ENCODE results near the gene WASF2.

WASF2 gene

DNA sequence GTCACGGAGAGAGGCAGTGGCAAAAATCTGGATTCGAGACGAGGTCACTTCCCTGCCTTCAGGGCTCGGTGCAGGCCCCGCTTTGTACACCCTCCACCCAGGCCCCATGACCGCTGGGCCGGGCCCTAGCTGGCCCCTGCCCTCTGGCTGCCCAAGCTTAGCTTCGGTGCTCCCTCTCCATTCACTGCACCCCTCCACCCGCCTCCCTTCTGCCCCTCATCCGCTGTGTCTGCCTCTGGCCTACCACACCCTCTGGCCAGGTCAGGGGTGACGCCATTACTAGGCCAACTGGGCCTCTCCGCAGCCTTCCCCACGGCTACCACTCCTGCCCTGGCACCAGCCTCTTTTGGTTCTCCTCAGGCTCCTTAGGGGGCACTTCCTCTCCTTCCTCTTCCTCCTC is 106.3 kb downstream of the WASF2 start:
- no peak overlapping the region for H3K27ac ChIP-seq (replicated peaks; ENCODE audit: low read length)
- no peak overlapping the region for H4K8ac ChIP-seq (ENCODE audit: low read depth, low read length)
- peak overlapping the region; percentile 83 for H3K23ac ChIP-seq (ENCODE audit: low read depth, low read length, poor library complexity)
- no peak overlapping the region for H3K4ac ChIP-seq (ENCODE audit: low read length)
- H2BK120ac ChIP-seq (ENCODE audit: low read depth, low read length) = no peak overlapping the region
- no CpG with 5 or more reads among the region's 13 CpGs for WGBS, 2 donors (ENCODE audit: extremely low coverage in 2 of 2, insufficient read length in 2 of 2, insufficient replicate concordance in 1 of 2)
- no peak overlapping the region for H3K9ac ChIP-seq (ENCODE audit: low read depth, low read length, poor library complexity)
- H2BK12ac ChIP-seq (ENCODE audit: low read length) = no peak overlapping the region
- no peak overlapping the region for H3K4me2 ChIP-seq (ENCODE audit: insufficient read depth, low read length, poor library complexity, severe bottlenecking)
- no peak overlapping the region for H2BK5ac ChIP-seq (ENCODE audit: low read length)
- peaks cover 0 to 5% of the 10 kb centered on the region in 2 donors for H3K4me1 ChIP-seq (ENCODE audit: control insufficient read depth in 2 of 2, insufficient read depth in 1 of 2, low read depth in 1 of 2, low read length in 2 of 2)
- H2AFZ ChIP-seq (ENCODE audit: low read length) = no peak overlapping the region
- no peaks in the 10 kb centered on the region for H3K36me3 ChIP-seq (replicated peaks in 1 of 2; ENCODE audit: control insufficient read depth in 2 of 2, insufficient read depth in 2 of 2, low read length in 2 of 2)
- no peaks in the 10 kb centered on the region for H3K79me1 ChIP-seq (ENCODE audit: low read depth, low read length)
- peaks cover 0 to 47% (median 19%) of the 10 kb centered on the region in 3 experiments for H3K27me3 ChIP-seq (ENCODE audit: control insufficient read depth in 3 of 3, insufficient read depth in 3 of 3, low read depth in 1 of 3, low read length in 3 of 3)
- no peaks in the 10 kb centered on the region for H3K9me3 ChIP-seq (replicated peaks in 1 of 2; ENCODE audit: control insufficient read depth in 2 of 2, insufficient read depth in 1 of 2, low read depth in 1 of 2, low read length in 2 of 2)
- H3K4me3 ChIP-seq (ENCODE audit: low read length in 2 of 2) = no peak overlapping the region
- DNase-seq (ENCODE audit: low spot score) = no peak
- H3K14ac ChIP-seq (ENCODE audit: low read length) = peak overlapping the region; percentile 92
- no peak overlapping the region for H4K91ac ChIP-seq (ENCODE audit: low read depth, low read length, poor library complexity)
- peak overlapping the region; percentile 82 for H3K18ac ChIP-seq (ENCODE audit: low read length)
- H2AK5ac ChIP-seq (ENCODE audit: low read depth, low read length) = peak overlapping the region; percentile 71
- H2BK15ac ChIP-seq (ENCODE audit: low read length) = peak overlapping the region; percentile 96

DNA sequence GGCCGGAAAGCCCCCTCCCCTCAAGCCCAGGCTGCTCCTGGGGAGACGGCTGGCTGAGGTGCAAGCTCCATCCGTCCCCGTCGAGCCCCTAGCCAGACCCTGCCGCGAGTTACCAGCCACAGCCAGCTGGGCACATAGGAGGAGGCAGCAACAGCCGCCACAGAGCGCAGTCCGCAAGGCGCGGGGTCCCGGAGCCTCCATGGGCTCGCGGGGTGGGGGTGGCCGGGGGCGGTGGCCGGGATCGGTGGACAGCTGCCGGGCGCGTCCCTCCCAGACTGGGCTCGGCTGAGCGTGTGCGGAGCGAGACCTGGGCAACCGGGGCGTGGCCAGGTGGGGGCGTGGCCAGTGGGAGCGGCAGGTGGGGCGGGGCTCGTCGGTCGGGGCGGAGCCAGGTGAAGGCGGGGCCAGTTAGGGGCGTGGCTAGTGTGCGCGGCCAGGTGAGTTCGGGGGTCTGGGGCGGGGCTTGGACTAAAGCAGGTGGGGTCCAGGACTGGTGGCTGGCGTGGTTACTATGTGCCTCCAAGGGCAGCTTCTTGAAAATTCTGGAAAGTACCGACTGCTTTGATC is 106.8 kb downstream of the WASF2 start, which contains the start of gene CD164L2:
TSS of gene CD164L2 (minus strand) at position 295 of the 567 bp plus-strand sequence. CDS start at position 201, 94 bp downstream.
- H3K14ac ChIP-seq (ENCODE audit: low read length) = peak within 1 kb of the TSS; percentile 92
- no peak for DNase-seq (ENCODE audit: low spot score)
- peak within 1 kb of the TSS; percentile 60 for H2BK5ac ChIP-seq (ENCODE audit: low read length)
- WGBS, 2 donors (ENCODE audit: extremely low coverage in 2 of 2, insufficient read length in 2 of 2, insufficient replicate concordance in 1 of 2) = no CpG with 5 or more reads among the region's 43 CpGs
- no peaks in the 10 kb centered on the region for H3K9me3 ChIP-seq (replicated peaks in 1 of 2; ENCODE audit: control insufficient read depth in 2 of 2, insufficient read depth in 1 of 2, low read depth in 1 of 2, low read length in 2 of 2)
- no peak within 1 kb of the TSS for H3K4ac ChIP-seq (ENCODE audit: low read length)
- H3K4me2 ChIP-seq (ENCODE audit: insufficient read depth, low read length, poor library complexity, severe bottlenecking) = peak within 1 kb of the TSS; percentile 38
- no peaks in the 10 kb centered on the region for H3K36me3 ChIP-seq (replicated peaks in 1 of 2; ENCODE audit: control insufficient read depth in 2 of 2, insufficient read depth in 2 of 2, low read length in 2 of 2)
- peaks cover 0 to 5% of the 10 kb centered on the region in 2 donors for H3K4me1 ChIP-seq (ENCODE audit: control insufficient read depth in 2 of 2, insufficient read depth in 1 of 2, low read depth in 1 of 2, low read length in 2 of 2)
- no peak within 1 kb of the TSS for H3K27ac ChIP-seq (replicated peaks; ENCODE audit: low read length)
- H2AK5ac ChIP-seq (ENCODE audit: low read depth, low read length) = peak within 1 kb of the TSS; percentile 93
- peak within 1 kb of the TSS; percentile 83 for H3K23ac ChIP-seq (ENCODE audit: low read depth, low read length, poor library complexity)
- no peak within 1 kb of the TSS for H4K8ac ChIP-seq (ENCODE audit: low read depth, low read length)
- no peaks in the 10 kb centered on the region for H3K79me1 ChIP-seq (ENCODE audit: low read depth, low read length)
- H2BK120ac ChIP-seq (ENCODE audit: low read depth, low read length) = no peak within 1 kb of the TSS
- peaks cover 0 to 47% (median 19%) of the 10 kb centered on the region in 3 experiments for H3K27me3 ChIP-seq (ENCODE audit: control insufficient read depth in 3 of 3, insufficient read depth in 3 of 3, low read depth in 1 of 3, low read length in 3 of 3)
- no peak within 1 kb of the TSS for H3K9ac ChIP-seq (ENCODE audit: low read depth, low read length, poor library complexity)
- H2BK12ac ChIP-seq (ENCODE audit: low read length) = no peak within 1 kb of the TSS
- no peak within 1 kb of the TSS for H3K4me3 ChIP-seq (ENCODE audit: low read length in 2 of 2)
- H4K91ac ChIP-seq (ENCODE audit: low read depth, low read length, poor library complexity) = no peak within 1 kb of the TSS
- H2AFZ ChIP-seq (ENCODE audit: low read length) = peak within 1 kb of the TSS; percentile 22
- peak within 1 kb of the TSS; percentile 94 for H3K18ac ChIP-seq (ENCODE audit: low read length)
- peak within 1 kb of the TSS; percentile 96 for H2BK15ac ChIP-seq (ENCODE audit: low read length)

DNA sequence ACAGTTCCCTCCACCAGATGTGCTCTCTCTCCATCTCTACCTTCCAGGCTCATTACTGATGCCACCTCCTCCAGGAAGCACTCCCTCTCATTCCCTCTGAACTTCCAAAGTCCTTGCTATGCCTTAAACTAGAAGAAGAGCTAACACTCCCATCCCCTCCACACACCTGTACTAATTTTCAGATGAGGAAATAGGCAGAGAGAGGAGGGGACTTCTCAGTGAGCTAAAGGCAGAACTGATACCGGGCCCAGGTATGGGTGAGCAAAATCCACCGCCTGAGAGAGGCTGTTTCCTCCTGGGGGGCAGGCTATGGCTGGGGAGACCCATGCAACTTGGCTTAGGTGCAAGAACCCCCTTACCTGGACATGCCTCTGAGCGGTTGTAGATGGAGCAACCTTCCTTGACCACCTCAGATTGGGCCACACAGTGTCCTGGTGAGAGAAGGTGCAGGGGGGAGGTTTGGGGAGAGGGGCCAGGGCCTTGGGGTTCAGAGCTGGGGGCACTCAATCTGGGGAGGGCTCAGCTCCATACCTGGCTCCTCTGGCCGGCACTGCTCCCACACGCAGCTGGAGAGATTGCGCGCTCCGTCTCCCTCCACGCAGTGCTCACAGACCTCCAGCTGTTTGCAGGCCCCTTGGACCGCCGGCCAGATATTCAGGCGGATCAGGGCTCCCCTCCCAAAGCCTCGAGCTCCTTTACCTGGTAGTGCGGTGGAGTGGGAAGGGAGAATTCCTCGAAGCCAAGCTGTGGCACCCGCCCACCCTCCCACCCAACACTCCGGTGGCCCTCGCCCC is 107.8 kb downstream of the WASF2 start:
- H2BK12ac ChIP-seq (ENCODE audit: low read length) = no peak overlapping the region
- no peak overlapping the region for H3K4me3 ChIP-seq (ENCODE audit: low read length in 2 of 2)
- no peak for DNase-seq (ENCODE audit: low spot score)
- H3K14ac ChIP-seq (ENCODE audit: low read length) = no peak overlapping the region
- H3K4ac ChIP-seq (ENCODE audit: low read length) = no peak overlapping the region
- no peak overlapping the region for H3K27ac ChIP-seq (replicated peaks; ENCODE audit: low read length)
- H2BK120ac ChIP-seq (ENCODE audit: low read depth, low read length) = no peak overlapping the region
- no peak overlapping the region for H2AK5ac ChIP-seq (ENCODE audit: low read depth, low read length)
- H3K27me3 ChIP-seq (ENCODE audit: control insufficient read depth in 3 of 3, insufficient read depth in 3 of 3, low read depth in 1 of 3, low read length in 3 of 3) = peaks cover 0 to 47% (median 19%) of the 10 kb centered on the region in 3 experiments
- no peak overlapping the region for H4K91ac ChIP-seq (ENCODE audit: low read depth, low read length, poor library complexity)
- H4K8ac ChIP-seq (ENCODE audit: low read depth, low read length) = no peak overlapping the region
- H3K9ac ChIP-seq (ENCODE audit: low read depth, low read length, poor library complexity) = no peak overlapping the region
- no peak overlapping the region for H2AFZ ChIP-seq (ENCODE audit: low read length)
- H3K23ac ChIP-seq (ENCODE audit: low read depth, low read length, poor library complexity) = no peak overlapping the region
- H3K18ac ChIP-seq (ENCODE audit: low read length) = no peak overlapping the region
- peaks cover 0 to 5% of the 10 kb centered on the region in 2 donors for H3K4me1 ChIP-seq (ENCODE audit: control insufficient read depth in 2 of 2, insufficient read depth in 1 of 2, low read depth in 1 of 2, low read length in 2 of 2)
- peak overlapping the region; percentile 60 for H2BK5ac ChIP-seq (ENCODE audit: low read length)
- H3K9me3 ChIP-seq (replicated peaks in 1 of 2; ENCODE audit: control insufficient read depth in 2 of 2, insufficient read depth in 1 of 2, low read depth in 1 of 2, low read length in 2 of 2) = no peaks in the 10 kb centered on the region
- H2BK15ac ChIP-seq (ENCODE audit: low read length) = no peak overlapping the region
- H3K79me1 ChIP-seq (ENCODE audit: low read depth, low read length) = no peaks in the 10 kb centered on the region
- WGBS, 2 donors (ENCODE audit: extremely low coverage in 2 of 2, insufficient read length in 2 of 2, insufficient replicate concordance in 1 of 2) = no CpG with 5 or more reads among the region's 18 CpGs
- no peak overlapping the region for H3K4me2 ChIP-seq (ENCODE audit: insufficient read depth, low read length, poor library complexity, severe bottlenecking)
- H3K36me3 ChIP-seq (replicated peaks in 1 of 2; ENCODE audit: control insufficient read depth in 2 of 2, insufficient read depth in 2 of 2, low read length in 2 of 2) = no peaks in the 10 kb centered on the region

Data from neuronal stem cell (in vitro differentiated cells).